ENCODE measurements around the gene PPM1H. TPM values are rescaled to one million over a fixed set of nuclear protein-coding genes. Genes with fewer than 3 reads are reported as not detected.

PPM1H gene
- total RNA-seq, 5 donors from 2014 or later (not counting 1 experiment from before 2014, with no cell fraction given), result 0.18 to 0.82 (median 0.42) TPM

DNA sequence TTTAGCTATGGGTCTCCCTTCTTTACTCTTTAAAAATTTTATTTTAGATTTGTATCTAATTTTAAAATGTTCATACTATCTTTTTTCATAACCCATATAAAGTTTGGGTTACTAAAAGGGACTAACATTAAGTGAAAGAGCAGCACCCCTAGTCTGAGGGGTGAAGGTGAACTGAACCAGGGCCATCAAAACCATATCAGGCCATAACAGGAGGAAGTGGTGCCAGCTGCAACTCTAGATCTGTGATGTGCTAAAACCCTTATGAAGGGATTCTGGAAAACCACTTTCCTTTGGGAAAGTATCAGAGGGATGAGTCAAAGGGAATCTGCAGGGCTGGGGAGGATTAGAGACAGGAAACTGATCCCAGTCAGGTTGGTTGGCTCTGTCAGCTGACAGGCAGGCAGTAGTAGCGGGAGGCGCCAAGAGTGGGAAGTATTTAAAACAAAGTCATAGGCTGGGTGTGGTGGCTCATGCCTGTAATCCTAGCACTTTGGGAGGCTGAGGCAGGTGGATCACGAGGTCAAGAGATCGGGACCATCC, 162.5 kb downstream of the PPM1H start:
- CTCF ChIA-PET, result no interaction called here
- POLR2A ChIA-PET, result no interaction called here
- H3K4me1 Mint-ChIP-seq, result no peaks in the 10 kb centered on the region
- no peaks in the 10 kb centered on the region for H3K36me3 Mint-ChIP-seq
- 100% methylated on average over 2 of the region's 4 CpGs for WGBS (ENCODE audit: insufficient coverage)
- Histone ChIP-seq H3K36me3 (ENCODE audit: control insufficient read depth in 2 of 2, extremely low read depth in 1 of 2, insufficient read depth in 1 of 2, low read length in 1 of 2) (no peaks in the 10 kb centered on the region), H3K9me3 (no peaks in the 10 kb centered on the region), H3K4me1 (ENCODE audit: control insufficient read depth in 1 of 2, extremely low read depth in 1 of 2, insufficient read depth in 2 of 2, low read length in 2 of 2) (no peaks in the 10 kb centered on the region), H3K4me3 (ENCODE audit: control insufficient read depth in 1 of 2, extremely low read depth in 1 of 2, low read length in 1 of 2) (no peak overlapping the region), H3K27me3 (replicated peaks in 1 of 2; ENCODE audit: control insufficient read depth in 2 of 2, extremely low read depth in 1 of 2, insufficient read depth in 2 of 2, low read length in 1 of 2) (no peaks in the 10 kb centered on the region), H3K27ac (ENCODE audit: low read length) (no peak overlapping the region)
- H3K27me3 Mint-ChIP-seq, result no peaks in the 10 kb centered on the region
- no peaks in the 10 kb centered on the region for H3K9me3 Mint-ChIP-seq
- H3K4me3 Mint-ChIP-seq, result no peak overlapping the region
- ATAC-seq (replicated peaks in 1 of 4), result no peak
- DNase-seq, result no peak
- H3K27ac Mint-ChIP-seq, result no peak overlapping the region

DNA sequence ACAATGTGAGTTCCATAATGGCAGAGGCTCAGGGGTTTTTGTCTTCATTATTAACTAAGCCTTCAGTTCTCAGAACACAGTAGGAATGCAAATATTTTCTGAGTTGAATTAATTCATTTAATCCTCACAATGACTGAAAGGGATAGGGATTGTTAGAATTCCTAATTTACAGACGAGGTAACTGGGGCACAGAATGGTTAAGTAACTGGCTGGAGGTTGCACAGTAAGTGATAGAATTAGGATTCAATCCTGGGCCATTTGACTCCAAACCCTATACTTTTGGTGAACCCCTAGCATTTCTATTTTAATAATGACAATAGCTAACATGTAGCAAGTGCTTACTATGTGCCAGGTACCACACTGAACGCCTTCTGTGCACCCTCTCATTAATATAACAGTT, 163.1 kb downstream of the PPM1H start:
- no peak for DNase-seq
- Histone ChIP-seq H3K27me3 (replicated peaks in 1 of 2; ENCODE audit: control insufficient read depth in 2 of 2, extremely low read depth in 1 of 2, insufficient read depth in 2 of 2, low read length in 1 of 2) (no peaks in the 10 kb centered on the region), H3K36me3 (ENCODE audit: control insufficient read depth in 2 of 2, extremely low read depth in 1 of 2, insufficient read depth in 1 of 2, low read length in 1 of 2) (no peaks in the 10 kb centered on the region), H3K4me3 (ENCODE audit: control insufficient read depth in 1 of 2, extremely low read depth in 1 of 2, low read length in 1 of 2) (no peak overlapping the region), H3K4me1 (ENCODE audit: control insufficient read depth in 1 of 2, extremely low read depth in 1 of 2, insufficient read depth in 2 of 2, low read length in 2 of 2) (no peaks in the 10 kb centered on the region), H3K9me3 (no peaks in the 10 kb centered on the region), H3K27ac (ENCODE audit: low read length) (no peak overlapping the region)
- no CpG with 5 or more reads among the region's 2 CpGs for WGBS (ENCODE audit: insufficient coverage)
- Mint-ChIP-seq H3K27ac (no peak overlapping the region), H3K4me3 (no peak overlapping the region), H3K9me3 (no peaks in the 10 kb centered on the region), H3K36me3 (no peaks in the 10 kb centered on the region), H3K4me1 (no peaks in the 10 kb centered on the region), H3K27me3 (no peaks in the 10 kb centered on the region)
- ChIA-PET CTCF (no interaction called here), POLR2A (no interaction called here)
- no peak for ATAC-seq (replicated peaks in 1 of 4)

DNA sequence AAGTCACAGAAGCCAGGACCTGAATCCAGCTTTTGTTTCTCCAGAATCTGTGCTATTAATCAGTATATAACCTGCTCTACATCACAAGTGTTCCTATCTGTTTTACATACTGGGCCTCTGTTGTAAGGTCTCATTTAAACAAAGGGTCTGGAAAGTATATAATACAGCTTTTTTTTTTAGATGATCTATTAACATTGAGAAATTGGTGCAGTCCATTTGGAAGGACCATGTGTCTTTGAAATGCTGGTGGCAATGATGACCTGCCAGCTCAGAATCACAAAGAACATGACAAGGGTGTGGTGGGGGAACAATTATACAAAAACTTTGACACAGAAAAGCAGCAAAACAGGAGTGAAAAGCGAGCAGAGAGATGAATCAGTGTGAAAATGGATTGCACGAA, 164.6 kb downstream of the PPM1H start:
- no peak for ATAC-seq (replicated peaks in 1 of 4)
- Histone ChIP-seq H3K27me3 (replicated peaks in 1 of 2; ENCODE audit: control insufficient read depth in 2 of 2, extremely low read depth in 1 of 2, insufficient read depth in 2 of 2, low read length in 1 of 2) (no peaks in the 10 kb centered on the region), H3K9me3 (no peaks in the 10 kb centered on the region), H3K36me3 (ENCODE audit: control insufficient read depth in 2 of 2, extremely low read depth in 1 of 2, insufficient read depth in 1 of 2, low read length in 1 of 2) (no peaks in the 10 kb centered on the region), H3K4me1 (ENCODE audit: control insufficient read depth in 1 of 2, extremely low read depth in 1 of 2, insufficient read depth in 2 of 2, low read length in 2 of 2) (no peaks in the 10 kb centered on the region), H3K4me3 (ENCODE audit: control insufficient read depth in 1 of 2, extremely low read depth in 1 of 2, low read length in 1 of 2) (no peak overlapping the region), H3K27ac (ENCODE audit: low read length) (no peak overlapping the region)
- H3K36me3 Mint-ChIP-seq, result no peaks in the 10 kb centered on the region
- no peak overlapping the region for H3K27ac Mint-ChIP-seq
- no peaks in the 10 kb centered on the region for H3K4me1 Mint-ChIP-seq
- ChIA-PET CTCF (interaction anchor here (0.7 to 1.2 kb wide), 2 partner anchors 26 to 27 kb away, joined by 4 to 5 read pairs; no protein-coding TSS in a partner anchor), POLR2A (interaction anchor here (0.6 to 0.8 kb wide), 5 partner anchors 14 to 644 kb away, joined by 3 to 6 read pairs (median 4); no protein-coding TSS in a partner anchor)
- DNase-seq, result no peak
- no peaks in the 10 kb centered on the region for H3K9me3 Mint-ChIP-seq
- no peak overlapping the region for H3K4me3 Mint-ChIP-seq
- WGBS (ENCODE audit: insufficient coverage), result 82% methylated on average over 2 of the region's 2 CpGs
- H3K27me3 Mint-ChIP-seq, result no peaks in the 10 kb centered on the region

DNA sequence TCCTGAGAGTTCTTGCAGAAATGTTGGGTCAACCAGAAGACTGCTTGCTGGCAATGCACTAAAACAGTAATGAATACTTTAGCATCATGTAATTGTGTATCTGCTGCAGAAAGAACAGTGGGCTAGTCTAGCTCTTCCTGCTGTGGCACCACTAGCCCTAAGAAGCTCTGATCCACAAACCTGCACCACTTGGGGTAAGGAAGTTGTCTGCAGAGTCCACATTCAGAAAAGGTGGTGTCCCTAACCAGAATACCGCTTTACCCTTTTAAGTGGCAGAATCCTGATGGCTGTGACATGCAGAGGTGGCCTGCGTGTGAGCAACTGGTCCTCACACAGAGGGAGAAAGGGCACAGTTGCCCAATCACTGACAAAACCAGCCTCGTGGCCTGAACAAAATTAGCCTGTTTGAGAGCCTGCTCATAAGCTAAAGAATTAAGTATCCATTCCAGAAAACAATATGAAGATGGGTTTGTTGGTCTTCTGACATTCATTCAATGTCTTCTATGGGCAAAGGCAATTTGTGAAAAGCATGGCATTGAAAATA, 165.8 kb downstream of the PPM1H start:
- DNase-seq (no peak), ATAC-seq (replicated peaks in 1 of 4) (no peak)
- Histone ChIP-seq H3K4me1 (ENCODE audit: control insufficient read depth in 1 of 2, extremely low read depth in 1 of 2, insufficient read depth in 2 of 2, low read length in 2 of 2) (no peaks in the 10 kb centered on the region), H3K27me3 (replicated peaks in 1 of 2; ENCODE audit: control insufficient read depth in 2 of 2, extremely low read depth in 1 of 2, insufficient read depth in 2 of 2, low read length in 1 of 2) (no peaks in the 10 kb centered on the region), H3K9me3 (no peaks in the 10 kb centered on the region), H3K36me3 (ENCODE audit: control insufficient read depth in 2 of 2, extremely low read depth in 1 of 2, insufficient read depth in 1 of 2, low read length in 1 of 2) (no peaks in the 10 kb centered on the region), H3K27ac (ENCODE audit: low read length) (no peak overlapping the region), H3K4me3 (ENCODE audit: control insufficient read depth in 1 of 2, extremely low read depth in 1 of 2, low read length in 1 of 2) (no peak overlapping the region)
- ChIA-PET CTCF (interaction anchor here (0.6 kb wide), 3 partner anchors 13 to 303 kb away, joined by 3 read pairs; no protein-coding TSS in a partner anchor), POLR2A (no interaction called here)
- Mint-ChIP-seq H3K36me3 (no peaks in the 10 kb centered on the region), H3K27ac (no peak overlapping the region), H3K4me1 (no peaks in the 10 kb centered on the region), H3K27me3 (no peaks in the 10 kb centered on the region), H3K9me3 (no peaks in the 10 kb centered on the region), H3K4me3 (no peak overlapping the region)
- WGBS (ENCODE audit: insufficient coverage), result 88% methylated on average over 2 of the region's 3 CpGs

DNA sequence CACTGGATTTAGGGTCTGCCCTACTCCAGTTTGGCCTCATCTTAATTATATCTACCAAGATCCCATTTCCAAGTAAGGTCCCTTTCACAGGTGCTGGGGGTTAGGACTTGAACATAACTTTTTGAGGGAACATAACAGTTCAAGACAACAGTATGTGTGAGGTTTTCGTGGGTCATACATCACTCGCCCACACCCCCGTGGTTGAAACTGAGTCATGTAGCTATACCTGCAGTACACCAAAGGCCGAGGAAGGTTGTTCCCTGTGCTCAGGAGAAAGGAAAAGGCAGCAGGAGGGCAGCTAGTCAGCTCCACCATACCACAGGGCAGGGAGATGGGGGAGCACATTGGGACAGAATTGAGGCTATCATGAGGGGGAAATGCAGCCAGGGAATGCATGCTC, 167.0 kb downstream of the PPM1H start:
- Mint-ChIP-seq H3K4me1 (no peaks in the 10 kb centered on the region), H3K9me3 (no peaks in the 10 kb centered on the region), H3K27ac (no peak overlapping the region), H3K27me3 (peaks cover 0 to 1% of the 10 kb centered on the region in 2 donors), H3K4me3 (no peak overlapping the region), H3K36me3 (no peaks in the 10 kb centered on the region)
- no peak overlapping the region for H3K27ac ChIP-seq (ENCODE audit: low read length)
- CTCF ChIA-PET, result no interaction called here
- no peak overlapping the region for H3K4me3 ChIP-seq (ENCODE audit: control insufficient read depth in 1 of 2, extremely low read depth in 1 of 2, low read length in 1 of 2)
- POLR2A ChIA-PET, result no interaction called here
- no peaks in the 10 kb centered on the region for H3K27me3 ChIP-seq (replicated peaks in 1 of 2; ENCODE audit: control insufficient read depth in 2 of 2, extremely low read depth in 1 of 2, insufficient read depth in 2 of 2, low read length in 1 of 2)
- no peaks in the 10 kb centered on the region for H3K9me3 ChIP-seq
- DNase-seq, result no peak
- no peak for ATAC-seq (replicated peaks in 1 of 4)
- H3K4me1 ChIP-seq (ENCODE audit: control insufficient read depth in 1 of 2, extremely low read depth in 1 of 2, insufficient read depth in 2 of 2, low read length in 2 of 2), result no peaks in the 10 kb centered on the region
- H3K36me3 ChIP-seq (ENCODE audit: control insufficient read depth in 2 of 2, extremely low read depth in 1 of 2, insufficient read depth in 1 of 2, low read length in 1 of 2), result no peaks in the 10 kb centered on the region
- WGBS (ENCODE audit: insufficient coverage), result 56% methylated on average over 3 of the region's 4 CpGs

DNA sequence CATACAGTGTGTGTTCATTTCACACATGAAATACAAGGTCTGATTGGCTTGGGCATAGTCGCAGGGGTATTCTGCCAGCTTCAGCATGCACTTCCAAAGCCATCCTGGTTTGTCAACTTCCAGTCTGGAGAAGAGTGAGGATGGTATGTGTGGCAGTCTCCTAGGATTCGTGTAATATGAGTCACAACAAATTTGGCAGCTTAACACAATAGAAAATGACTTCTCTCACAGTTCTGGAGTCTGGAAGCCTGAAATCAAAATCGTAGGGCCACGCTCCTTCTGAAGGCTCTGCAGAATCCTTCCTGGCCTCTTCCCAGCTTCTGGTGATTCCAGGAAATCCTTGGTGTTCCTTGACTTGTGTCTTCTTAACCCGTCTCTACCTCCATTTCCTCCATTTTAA, 167.5 kb downstream of the PPM1H start:
- ATAC-seq (replicated peaks in 1 of 4), result no peak
- H3K4me1 Mint-ChIP-seq, result no peaks in the 10 kb centered on the region
- Histone ChIP-seq H3K9me3 (no peaks in the 10 kb centered on the region), H3K36me3 (ENCODE audit: control insufficient read depth in 2 of 2, extremely low read depth in 1 of 2, insufficient read depth in 1 of 2, low read length in 1 of 2) (no peaks in the 10 kb centered on the region), H3K27me3 (replicated peaks in 1 of 2; ENCODE audit: control insufficient read depth in 2 of 2, extremely low read depth in 1 of 2, insufficient read depth in 2 of 2, low read length in 1 of 2) (no peaks in the 10 kb centered on the region), H3K4me1 (ENCODE audit: control insufficient read depth in 1 of 2, extremely low read depth in 1 of 2, insufficient read depth in 2 of 2, low read length in 2 of 2) (no peaks in the 10 kb centered on the region), H3K27ac (ENCODE audit: low read length) (no peak overlapping the region), H3K4me3 (ENCODE audit: control insufficient read depth in 1 of 2, extremely low read depth in 1 of 2, low read length in 1 of 2) (no peak overlapping the region)
- CTCF ChIA-PET, result interaction anchor here in 1 of 2 donors (0.5 kb wide), 1 partner anchor 327 kb away, joined by 3 read pairs; no protein-coding TSS in a partner anchor
- 88% methylated on average over 2 of the region's 5 CpGs for WGBS (ENCODE audit: insufficient coverage)
- H3K36me3 Mint-ChIP-seq, result no peaks in the 10 kb centered on the region
- POLR2A ChIA-PET, result no interaction called here
- H3K27me3 Mint-ChIP-seq, result peaks cover 0 to 1% of the 10 kb centered on the region in 2 donors
- H3K4me3 Mint-ChIP-seq, result no peak overlapping the region
- no peak overlapping the region for H3K27ac Mint-ChIP-seq
- H3K9me3 Mint-ChIP-seq, result no peaks in the 10 kb centered on the region
- DNase-seq, result no peak
